ENCODE measurements around the gene MS4A2. TPM values are rescaled to one million over a fixed set of nuclear protein-coding genes. Genes with fewer than 3 reads are reported as not detected.
"Not testable (repeated sequence)": the region's sequence is repeated elsewhere in the genome, so short reads cannot be mapped to it uniquely, and the experiment has no call there.

MS4A2 gene
- total RNA-seq, 1 experiment from 2014 or later: not detected

GRCh38 chr11:60128376-60128775 lies 39.9 kb downstream of the MS4A2 start:
- Histone ChIP-seq H3K23ac (ENCODE audit: insufficient read length, low read depth, low read length) (no peak overlapping the region), H3K9ac (ENCODE audit: extremely low read depth, insufficient read length, low read length) (no peak overlapping the region), H3K79me1 (ENCODE audit: insufficient read depth, low read depth, low read length, poor library complexity, severe bottlenecking) (no peaks in the 10 kb centered on the region), H2BK5ac (ENCODE audit: insufficient read length, low read length) (no peak overlapping the region), H3K18ac (ENCODE audit: insufficient read length, low read depth, low read length) (no peak overlapping the region), H3K79me2 (ENCODE audit: insufficient read depth, low read length) (no peaks in the 10 kb centered on the region), H2AFZ (ENCODE audit: low read length) (no peak overlapping the region), H2BK12ac (ENCODE audit: insufficient read length, low read depth, low read length) (no peak overlapping the region), H3K4ac (ENCODE audit: low read depth, low read length) (no peak overlapping the region), H4K5ac (ENCODE audit: insufficient read length, low read depth, low read length) (no peak overlapping the region), H4K8ac (replicated peaks; ENCODE audit: insufficient read length, low read depth, low read length) (no peak overlapping the region), H3K14ac (ENCODE audit: insufficient read depth, low read length) (no peak overlapping the region), H4K91ac (ENCODE audit: insufficient read length, low read depth, low read length) (no peak overlapping the region), H3K27me3 (ENCODE audit: insufficient read depth, low read length) (no peaks in the 10 kb centered on the region), H3K56ac (ENCODE audit: insufficient read length, low read depth, low read length) (no peak overlapping the region), H4K20me1 (ENCODE audit: control insufficient read depth, insufficient read depth, insufficient read length) (no peaks in the 10 kb centered on the region), H3K9me3 (ENCODE audit: control insufficient read depth, low read depth, low read length) (no peaks in the 10 kb centered on the region), H3T11ph (ENCODE audit: low read length) (no peak overlapping the region), H2BK120ac (ENCODE audit: low read depth, low read length, poor library complexity, severe bottlenecking) (no peak overlapping the region), H3K23me2 (ENCODE audit: insufficient read length, low read depth, low read length, poor library complexity, severe bottlenecking) (no peaks in the 10 kb centered on the region), H3K4me2 (ENCODE audit: insufficient read depth, insufficient read length, low read length) (no peak overlapping the region), H3K27ac (ENCODE audit: insufficient read length, low read depth, low read length) (no peak overlapping the region), H2BK15ac (ENCODE audit: low read depth, low read length) (no peak overlapping the region), H2BK20ac (ENCODE audit: low read depth, low read length, poor library complexity, severe bottlenecking) (no peak overlapping the region), H3K4me1 (ENCODE audit: insufficient read depth, low read length) (0 out of 2 replicates have a peak, but pooled peaks cover 4% of the 10 kb centered on the region), H2AK5ac (ENCODE audit: insufficient read length, low read length) (no peak overlapping the region)
- no peaks in the 10 kb centered on the region for H3K27me3 Mint-ChIP-seq (ENCODE audit: low read depth)
- WGBS (ENCODE audit: extremely low coverage, insufficient read length, low lambda C conversion rate): no CpG with 5 or more reads among the region's 2 CpGs
- peaks cover 29 to 31% of the 10 kb centered on the region in 2 experiments for H3K4me1 Mint-ChIP-seq
- no peak overlapping the region; a peak in 1 of 7 replicates for H3K27ac Mint-ChIP-seq
- H3K9me3 Mint-ChIP-seq: peaks cover 6 to 7% of the 10 kb centered on the region in 2 experiments
- no peak overlapping the region for H3K4me3 Mint-ChIP-seq
- H3K36me3 Mint-ChIP-seq (ENCODE audit: insufficient read depth in 1 of 3, low read depth in 3 of 3): peaks cover 2 to 3% (median 3%) of the 10 kb centered on the region in 3 experiments
- TF ChIP-seq CTCF (conservative IDR thresholded peaks at IDR 0.05): no peak
- no peak for DNase-seq

DNA sequence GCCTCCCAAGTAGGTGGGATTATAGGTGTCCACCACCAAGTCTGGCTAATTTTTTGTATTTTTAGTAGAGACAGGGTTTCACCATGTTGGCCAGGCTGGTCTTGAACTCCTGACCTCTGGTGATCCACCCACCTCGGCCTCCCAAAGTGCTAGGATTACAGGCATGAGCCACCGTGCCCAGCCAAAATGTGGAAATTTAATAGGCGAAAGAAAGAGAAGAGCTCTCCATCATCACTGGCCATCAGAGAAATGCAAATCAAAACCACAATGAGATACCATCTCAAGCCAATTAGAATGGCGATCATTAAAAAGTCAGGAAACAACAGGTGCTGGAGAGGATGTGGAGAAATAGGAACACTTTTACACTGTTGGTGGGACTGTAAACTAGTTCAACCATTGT lies 40.4 kb downstream of the MS4A2 start:
- DNase-seq; H3K27ac ChIP-seq (ENCODE audit: insufficient read length, low read depth, low read length); H3K79me2 ChIP-seq (ENCODE audit: insufficient read depth, low read length); H3K9ac ChIP-seq (ENCODE audit: extremely low read depth, insufficient read length, low read length); H3K56ac ChIP-seq (ENCODE audit: insufficient read length, low read depth, low read length); H3K14ac ChIP-seq (ENCODE audit: insufficient read depth, low read length); H2BK20ac ChIP-seq (ENCODE audit: low read depth, low read length, poor library complexity, severe bottlenecking); H3K9me3 ChIP-seq (ENCODE audit: control insufficient read depth, low read depth, low read length); H3K4me1 ChIP-seq (ENCODE audit: insufficient read depth, low read length); H2BK15ac ChIP-seq (ENCODE audit: low read depth, low read length); H4K20me1 ChIP-seq (ENCODE audit: control insufficient read depth, insufficient read depth, insufficient read length); H3K27ac Mint-ChIP-seq; H3K27me3 ChIP-seq (ENCODE audit: insufficient read depth, low read length); H4K8ac ChIP-seq (replicated peaks; ENCODE audit: insufficient read length, low read depth, low read length); H3K4ac ChIP-seq (ENCODE audit: low read depth, low read length); H4K91ac ChIP-seq (ENCODE audit: insufficient read length, low read depth, low read length); H2AK5ac ChIP-seq (ENCODE audit: insufficient read length, low read length); H3K79me1 ChIP-seq (ENCODE audit: insufficient read depth, low read depth, low read length, poor library complexity, severe bottlenecking); H3K4me3 Mint-ChIP-seq; H2BK12ac ChIP-seq (ENCODE audit: insufficient read length, low read depth, low read length); H2BK5ac ChIP-seq (ENCODE audit: insufficient read length, low read length); H2BK120ac ChIP-seq (ENCODE audit: low read depth, low read length, poor library complexity, severe bottlenecking); H3T11ph ChIP-seq (ENCODE audit: low read length); H3K4me2 ChIP-seq (ENCODE audit: insufficient read depth, insufficient read length, low read length); H3K23me2 ChIP-seq (ENCODE audit: insufficient read length, low read depth, low read length, poor library complexity, severe bottlenecking); H3K27me3 Mint-ChIP-seq (ENCODE audit: low read depth); H3K23ac ChIP-seq (ENCODE audit: insufficient read length, low read depth, low read length); H2AFZ ChIP-seq (ENCODE audit: low read length); H3K36me3 Mint-ChIP-seq (ENCODE audit: insufficient read depth in 1 of 3, low read depth in 3 of 3); H3K18ac ChIP-seq (ENCODE audit: insufficient read length, low read depth, low read length); H4K5ac ChIP-seq (ENCODE audit: insufficient read length, low read depth, low read length): not testable (repeated sequence)
- peaks cover 11 to 12% of the 10 kb centered on the region in 2 experiments for H3K9me3 Mint-ChIP-seq
- H3K4me1 Mint-ChIP-seq: peaks cover 26 to 29% of the 10 kb centered on the region in 2 experiments
- no CpG with 5 or more reads among the region's 4 CpGs for WGBS (ENCODE audit: extremely low coverage, insufficient read length, low lambda C conversion rate)
